Measurements from ENCODE around the gene C3orf85. TPM values are rescaled to one million over a fixed set of nuclear protein-coding genes. Genes with fewer than 3 reads are reported as not detected.
"Not testable (repeated sequence)": the region's sequence is repeated elsewhere in the genome, so short reads cannot be mapped to it uniquely, and the experiment has no call there.

The C3orf85 gene
- total RNA-seq, 1 experiment from 2014 or later = not detected

DNA sequence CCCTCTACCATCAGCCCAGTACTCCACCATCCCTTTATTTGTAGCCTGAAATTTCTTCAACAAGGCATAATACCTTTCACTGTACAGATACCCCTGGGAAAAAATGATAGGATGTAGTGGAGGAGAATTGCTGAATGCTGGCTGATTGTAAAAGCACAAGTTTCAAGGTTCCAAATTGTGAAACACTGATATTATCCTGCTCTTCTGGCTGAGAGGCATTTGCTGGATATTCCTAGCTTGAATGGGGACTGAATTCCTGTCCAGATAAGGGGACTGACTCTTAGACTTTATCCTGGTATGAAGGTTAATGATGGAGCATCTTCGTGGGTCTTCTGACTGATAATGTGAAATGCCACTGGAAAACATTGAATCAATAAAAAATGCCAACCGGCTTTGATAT, 9.0 kb upstream of the C3orf85 start:
- intact Hi-C loops (cut with micrococcal nuclease; ENCODE audit: unreplicated experiment) = no loop called here
- H3K4me1 ChIP-seq (ENCODE audit: insufficient read depth, low read length, poor library complexity, severe bottlenecking) = no peaks in the 10 kb centered on the region
- H3K36me3 ChIP-seq (ENCODE audit: insufficient read depth, low read length, poor library complexity, severe bottlenecking) = no peaks in the 10 kb centered on the region
- H3K9me3 ChIP-seq (ENCODE audit: low read depth, low read length, poor library complexity, severe bottlenecking) = no peaks in the 10 kb centered on the region
- CTCF ChIA-PET = no interaction called here
- no TSS peak for BruUV-seq (replicated peaks)
- no peak for DNase-seq (ENCODE audit: low spot score)
- no peak overlapping the region for H3K27ac ChIP-seq (ENCODE audit: low read depth, low read length, poor library complexity, severe bottlenecking)
- no peaks in the 10 kb centered on the region for H3K27me3 ChIP-seq (replicated peaks; ENCODE audit: insufficient read depth, low read depth, low read length, poor library complexity)
- H3K4me3 ChIP-seq (ENCODE audit: low read depth, low read length, poor library complexity, severe bottlenecking) = no peak overlapping the region
- TF ChIP-seq, protein P1, sequence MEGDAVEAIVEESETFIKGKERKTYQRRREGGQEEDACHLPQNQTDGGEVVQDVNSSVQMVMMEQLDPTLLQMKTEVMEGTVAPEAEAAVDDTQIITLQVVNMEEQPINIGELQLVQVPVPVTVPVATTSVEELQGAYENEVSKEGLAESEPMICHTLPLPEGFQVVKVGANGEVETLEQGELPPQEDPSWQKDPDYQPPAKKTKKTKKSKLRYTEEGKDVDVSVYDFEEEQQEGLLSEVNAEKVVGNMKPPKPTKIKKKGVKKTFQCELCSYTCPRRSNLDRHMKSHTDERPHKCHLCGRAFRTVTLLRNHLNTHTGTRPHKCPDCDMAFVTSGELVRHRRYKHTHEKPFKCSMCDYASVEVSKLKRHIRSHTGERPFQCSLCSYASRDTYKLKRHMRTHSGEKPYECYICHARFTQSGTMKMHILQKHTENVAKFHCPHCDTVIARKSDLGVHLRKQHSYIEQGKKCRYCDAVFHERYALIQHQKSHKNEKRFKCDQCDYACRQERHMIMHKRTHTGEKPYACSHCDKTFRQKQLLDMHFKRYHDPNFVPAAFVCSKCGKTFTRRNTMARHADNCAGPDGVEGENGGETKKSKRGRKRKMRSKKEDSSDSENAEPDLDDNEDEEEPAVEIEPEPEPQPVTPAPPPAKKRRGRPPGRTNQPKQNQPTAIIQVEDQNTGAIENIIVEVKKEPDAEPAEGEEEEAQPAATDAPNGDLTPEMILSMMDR (conservative IDR thresholded peaks at IDR 0.05; ENCODE audit: low read depth, low read length) = no peak
- no peak for TF ChIP-seq EZH2 (IDR thresholded peaks at IDR 0.05; ENCODE audit: borderline replicate concordance, low read depth, low read length, poor library complexity, severe bottlenecking)
- POLR2A ChIA-PET (ENCODE audit: low non-redundant PET) = no interaction called here

DNA sequence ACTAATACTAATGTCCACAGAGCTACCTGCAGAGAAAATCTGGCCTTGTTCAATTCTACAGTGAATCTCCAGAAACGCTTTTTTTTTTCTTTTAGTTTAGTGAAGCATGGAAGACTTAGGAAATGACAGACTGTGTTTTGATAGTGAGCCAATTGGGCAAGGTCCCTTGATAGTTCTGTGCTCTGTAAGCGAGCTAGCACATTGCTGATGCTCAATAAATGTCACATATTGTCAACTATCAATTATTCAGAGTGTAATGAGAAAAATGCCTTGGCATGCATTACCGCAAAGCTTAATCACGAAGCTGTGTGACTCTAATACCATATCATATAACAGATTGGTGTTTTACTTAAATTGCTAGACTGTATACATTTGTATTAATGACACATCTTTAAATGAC, 5.2 kb upstream of the C3orf85 start:
- H3K27me3 ChIP-seq (replicated peaks; ENCODE audit: insufficient read depth, low read depth, low read length, poor library complexity) = no peaks in the 10 kb centered on the region
- H3K27ac ChIP-seq (ENCODE audit: low read depth, low read length, poor library complexity, severe bottlenecking) = no peak overlapping the region
- no peaks in the 10 kb centered on the region for H3K36me3 ChIP-seq (ENCODE audit: insufficient read depth, low read length, poor library complexity, severe bottlenecking)
- ChIA-PET POLR2A (ENCODE audit: low non-redundant PET) (no interaction called here), CTCF (no interaction called here)
- no peaks in the 10 kb centered on the region for H3K4me1 ChIP-seq (ENCODE audit: insufficient read depth, low read length, poor library complexity, severe bottlenecking)
- BruUV-seq (replicated peaks) = no TSS peak
- no peak overlapping the region for H3K4me3 ChIP-seq (ENCODE audit: low read depth, low read length, poor library complexity, severe bottlenecking)
- intact Hi-C loops (cut with micrococcal nuclease; ENCODE audit: unreplicated experiment) = no loop called here
- peak; percentile 8 for DNase-seq (ENCODE audit: low spot score)
- no peaks in the 10 kb centered on the region for H3K9me3 ChIP-seq (ENCODE audit: low read depth, low read length, poor library complexity, severe bottlenecking)
- TF ChIP-seq, protein P1 (conservative IDR thresholded peaks at IDR 0.05; ENCODE audit: low read depth, low read length) = no peak
- no peak for TF ChIP-seq EZH2 (IDR thresholded peaks at IDR 0.05; ENCODE audit: borderline replicate concordance, low read depth, low read length, poor library complexity, severe bottlenecking)

DNA sequence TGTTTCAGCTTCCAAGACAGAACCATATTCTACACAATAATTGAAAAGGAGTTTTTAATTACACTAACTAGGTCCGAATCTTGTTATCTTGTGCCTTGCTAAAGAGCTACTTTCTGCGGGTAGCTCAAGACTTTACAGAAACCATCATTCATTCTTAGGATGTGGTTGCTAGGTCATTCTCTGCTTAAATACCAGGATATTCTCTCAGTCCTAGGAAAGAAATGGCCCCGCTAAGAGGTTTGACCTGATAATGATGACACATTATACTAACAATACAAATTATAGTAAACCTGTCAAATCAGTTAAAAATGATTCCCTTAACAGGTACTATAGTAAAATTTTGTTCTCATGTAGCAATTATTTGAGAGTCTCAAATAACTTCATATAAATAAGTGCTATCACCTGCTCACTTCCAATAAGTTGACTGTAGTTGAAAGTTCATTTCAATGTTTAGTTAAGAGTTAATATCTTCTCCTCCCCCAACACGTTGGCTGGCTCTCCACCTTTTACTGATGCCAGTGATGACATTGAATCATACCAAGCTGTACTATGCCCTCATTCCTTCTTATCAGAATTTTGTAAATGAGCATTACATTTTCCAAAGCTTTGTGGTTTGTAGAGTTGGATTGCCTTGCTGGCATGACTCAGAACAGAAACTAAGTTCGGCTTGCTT, 3.6 kb upstream of the C3orf85 start:
- no peaks in the 10 kb centered on the region for H3K4me1 ChIP-seq (ENCODE audit: insufficient read depth, low read length, poor library complexity, severe bottlenecking)
- H3K4me3 ChIP-seq (ENCODE audit: low read depth, low read length, poor library complexity, severe bottlenecking) = no peak overlapping the region
- no peak for DNase-seq (ENCODE audit: low spot score)
- ChIA-PET CTCF (no interaction called here), POLR2A (ENCODE audit: low non-redundant PET) (no interaction called here)
- no peaks in the 10 kb centered on the region for H3K27me3 ChIP-seq (replicated peaks; ENCODE audit: insufficient read depth, low read depth, low read length, poor library complexity)
- no TSS peak for BruUV-seq (replicated peaks)
- intact Hi-C loops (cut with micrococcal nuclease; ENCODE audit: unreplicated experiment) = no loop called here
- TF ChIP-seq, protein P1 (conservative IDR thresholded peaks at IDR 0.05; ENCODE audit: low read depth, low read length) = no peak
- TF ChIP-seq EZH2 (IDR thresholded peaks at IDR 0.05; ENCODE audit: borderline replicate concordance, low read depth, low read length, poor library complexity, severe bottlenecking) = no peak
- H3K27ac ChIP-seq (ENCODE audit: low read depth, low read length, poor library complexity, severe bottlenecking) = no peak overlapping the region
- H3K36me3 ChIP-seq (ENCODE audit: insufficient read depth, low read length, poor library complexity, severe bottlenecking) = no peaks in the 10 kb centered on the region
- no peaks in the 10 kb centered on the region for H3K9me3 ChIP-seq (ENCODE audit: low read depth, low read length, poor library complexity, severe bottlenecking)

DNA sequence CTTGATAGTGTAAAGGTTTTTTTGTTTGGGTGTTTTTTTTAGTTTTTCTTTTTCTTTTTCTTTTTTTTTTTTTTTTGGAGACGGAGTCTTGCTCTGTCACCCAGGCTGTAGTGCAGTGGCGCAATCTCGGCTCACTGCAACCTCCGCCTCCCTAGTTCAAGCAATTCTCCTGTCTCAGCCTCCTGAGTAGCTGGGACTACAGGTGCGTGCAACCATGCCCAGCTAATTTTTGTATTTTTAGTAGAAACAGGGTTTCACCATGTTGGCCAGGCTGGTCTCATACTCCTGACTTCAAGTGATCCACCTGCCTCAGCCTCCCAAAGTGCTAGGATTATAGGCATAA, 3.1 kb upstream of the C3orf85 start:
- intact Hi-C loops (cut with micrococcal nuclease; ENCODE audit: unreplicated experiment); H3K27me3 ChIP-seq (replicated peaks; ENCODE audit: insufficient read depth, low read depth, low read length, poor library complexity); CTCF ChIA-PET; H3K4me3 ChIP-seq (ENCODE audit: low read depth, low read length, poor library complexity, severe bottlenecking); H3K4me1 ChIP-seq (ENCODE audit: insufficient read depth, low read length, poor library complexity, severe bottlenecking); H3K27ac ChIP-seq (ENCODE audit: low read depth, low read length, poor library complexity, severe bottlenecking); H3K36me3 ChIP-seq (ENCODE audit: insufficient read depth, low read length, poor library complexity, severe bottlenecking); H3K9me3 ChIP-seq (ENCODE audit: low read depth, low read length, poor library complexity, severe bottlenecking); BruUV-seq (replicated peaks); POLR2A ChIA-PET (ENCODE audit: low non-redundant PET); DNase-seq (ENCODE audit: low spot score): not testable (repeated sequence)
